Ishikawa (cell line): Measurements from ENCODE around the gene WFDC1.

ENCODE experiments used
- CEBPB ChIP-seq: IDR thresholded peaks from 2 replicates; pipeline ENCODE4 v1.6.1; 2012
- CREB1 ChIP-seq: IDR thresholded peaks from 2 replicates; pipeline ENCODE4 v1.6.1; 2012; ENCODE audit warnings: low read depth
- EGR1 ChIP-seq: IDR thresholded peaks from 2 replicates; pipeline ENCODE4 v1.6.1; 2012
- EP300 ChIP-seq: IDR thresholded peaks from 2 replicates; pipeline ENCODE4 v1.6.1; 2012; ENCODE audit warnings: borderline replicate concordance
- FOXM1 ChIP-seq: IDR thresholded peaks from 2 replicates; pipeline ENCODE4 v1.6.1; 2012; ENCODE audit warnings: low read depth, borderline replicate concordance
- NFIC ChIP-seq: IDR thresholded peaks from 2 replicates; pipeline ENCODE4 v1.6.1; 2012
- RAD21 ChIP-seq: IDR thresholded peaks from 2 replicates; pipeline ENCODE4 v1.6.1; 2012; ENCODE audit warnings: low read depth
- TAF1 ChIP-seq: IDR thresholded peaks from 2 replicates; pipeline ENCODE4 v1.6.1; 2012; ENCODE audit warnings: low read depth, mild to moderate bottlenecking
- TCF12 ChIP-seq: IDR thresholded peaks from 2 replicates; pipeline ENCODE4 v1.6.1; 2012; ENCODE audit warnings: low read depth
- TEAD4 ChIP-seq: IDR thresholded peaks from 2 replicates; pipeline ENCODE4 v1.6.1; 2012
- YY1 ChIP-seq: IDR thresholded peaks from 2 replicates; pipeline ENCODE4 v1.6.1; 2012; ENCODE audit warnings: low read depth
- ZBTB7A ChIP-seq: IDR thresholded peaks from 2 replicates; pipeline ENCODE4 v1.6.1; 2012; ENCODE audit warnings: low read depth
- TF ChIP-seq, protein P1 (sequence below): IDR thresholded peaks from 2 replicates; pipeline ENCODE4 v1.6.1; 2012
- TF ChIP-seq, protein P2 (sequence below): IDR thresholded peaks from 2 replicates; pipeline ENCODE4 v1.6.1; 2012; ENCODE audit warnings: low read depth, mild to moderate bottlenecking
- TF ChIP-seq, protein P3 (sequence below): IDR thresholded peaks from 2 replicates; pipeline ENCODE4 v1.6.1; 2012

Gene WFDC1

DNA sequence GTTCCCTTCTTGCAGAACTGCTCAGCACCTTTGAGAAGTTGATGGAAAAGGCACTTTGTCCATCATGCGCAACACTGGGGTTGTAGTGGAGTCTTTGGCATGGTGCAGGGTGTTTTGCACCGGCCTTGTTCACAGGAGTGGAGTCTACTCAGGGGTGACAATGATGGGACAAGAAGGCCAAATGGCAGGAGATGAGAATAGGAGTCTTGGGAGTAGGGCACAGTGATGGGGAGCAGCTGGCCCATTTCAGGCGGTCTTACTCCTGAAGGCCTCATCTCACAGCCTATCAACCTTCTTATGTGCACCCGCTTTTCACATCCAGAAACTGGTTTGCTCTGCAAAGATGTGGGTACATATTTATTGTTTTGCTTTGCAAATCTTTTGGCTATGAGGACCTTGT, 41.5 kb upstream of the WFDC1 start:
- no peak for TF ChIP-seq ZBTB7A
- no peak for TF ChIP-seq YY1
- no peak for TF ChIP-seq CREB1
- TF ChIP-seq TCF12 = no peak
- TF ChIP-seq, protein P1, sequence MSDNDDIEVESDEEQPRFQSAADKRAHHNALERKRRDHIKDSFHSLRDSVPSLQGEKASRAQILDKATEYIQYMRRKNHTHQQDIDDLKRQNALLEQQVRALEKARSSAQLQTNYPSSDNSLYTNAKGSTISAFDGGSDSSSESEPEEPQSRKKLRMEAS = no peak
- TF ChIP-seq EP300 = no peak
- TF ChIP-seq, protein P2, sequence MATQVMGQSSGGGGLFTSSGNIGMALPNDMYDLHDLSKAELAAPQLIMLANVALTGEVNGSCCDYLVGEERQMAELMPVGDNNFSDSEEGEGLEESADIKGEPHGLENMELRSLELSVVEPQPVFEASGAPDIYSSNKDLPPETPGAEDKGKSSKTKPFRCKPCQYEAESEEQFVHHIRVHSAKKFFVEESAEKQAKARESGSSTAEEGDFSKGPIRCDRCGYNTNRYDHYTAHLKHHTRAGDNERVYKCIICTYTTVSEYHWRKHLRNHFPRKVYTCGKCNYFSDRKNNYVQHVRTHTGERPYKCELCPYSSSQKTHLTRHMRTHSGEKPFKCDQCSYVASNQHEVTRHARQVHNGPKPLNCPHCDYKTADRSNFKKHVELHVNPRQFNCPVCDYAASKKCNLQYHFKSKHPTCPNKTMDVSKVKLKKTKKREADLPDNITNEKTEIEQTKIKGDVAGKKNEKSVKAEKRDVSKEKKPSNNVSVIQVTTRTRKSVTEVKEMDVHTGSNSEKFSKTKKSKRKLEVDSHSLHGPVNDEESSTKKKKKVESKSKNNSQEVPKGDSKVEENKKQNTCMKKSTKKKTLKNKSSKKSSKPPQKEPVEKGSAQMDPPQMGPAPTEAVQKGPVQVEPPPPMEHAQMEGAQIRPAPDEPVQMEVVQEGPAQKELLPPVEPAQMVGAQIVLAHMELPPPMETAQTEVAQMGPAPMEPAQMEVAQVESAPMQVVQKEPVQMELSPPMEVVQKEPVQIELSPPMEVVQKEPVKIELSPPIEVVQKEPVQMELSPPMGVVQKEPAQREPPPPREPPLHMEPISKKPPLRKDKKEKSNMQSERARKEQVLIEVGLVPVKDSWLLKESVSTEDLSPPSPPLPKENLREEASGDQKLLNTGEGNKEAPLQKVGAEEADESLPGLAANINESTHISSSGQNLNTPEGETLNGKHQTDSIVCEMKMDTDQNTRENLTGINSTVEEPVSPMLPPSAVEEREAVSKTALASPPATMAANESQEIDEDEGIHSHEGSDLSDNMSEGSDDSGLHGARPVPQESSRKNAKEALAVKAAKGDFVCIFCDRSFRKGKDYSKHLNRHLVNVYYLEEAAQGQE = no peak

DNA sequence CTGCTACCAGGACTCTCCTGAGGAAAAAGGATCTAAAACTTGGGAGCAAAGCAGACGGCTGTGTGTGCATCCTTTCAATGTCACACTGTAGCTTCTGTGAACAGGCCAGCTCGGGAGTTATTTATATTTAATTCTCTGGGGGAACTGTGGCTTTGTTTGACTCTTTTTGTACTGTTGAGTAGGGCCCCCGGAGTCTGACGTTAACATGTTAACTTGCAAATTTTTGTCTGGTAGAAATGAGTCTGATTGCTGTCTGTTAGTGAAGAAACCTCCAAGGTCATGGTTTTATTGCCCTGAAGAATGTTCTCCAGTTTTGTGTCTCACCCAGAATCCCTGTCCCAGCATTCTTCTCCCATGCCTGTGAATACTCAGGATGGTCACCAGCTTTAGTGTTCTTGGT, 40.6 kb upstream of the WFDC1 start:
- TF ChIP-seq, protein P3, sequence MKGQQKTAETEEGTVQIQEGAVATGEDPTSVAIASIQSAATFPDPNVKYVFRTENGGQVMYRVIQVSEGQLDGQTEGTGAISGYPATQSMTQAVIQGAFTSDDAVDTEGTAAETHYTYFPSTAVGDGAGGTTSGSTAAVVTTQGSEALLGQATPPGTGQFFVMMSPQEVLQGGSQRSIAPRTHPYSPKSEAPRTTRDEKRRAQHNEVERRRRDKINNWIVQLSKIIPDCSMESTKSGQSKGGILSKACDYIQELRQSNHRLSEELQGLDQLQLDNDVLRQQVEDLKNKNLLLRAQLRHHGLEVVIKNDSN = no peak
- TF ChIP-seq CREB1 (no peak), ZBTB7A (no peak), TAF1 (no peak), RAD21 (no peak), NFIC (no peak), TEAD4 (no peak), CEBPB (no peak), TCF12 (no peak), FOXM1 (no peak)
- TF ChIP-seq, protein P2 = no peak
- TF ChIP-seq, protein P1 = no peak

DNA sequence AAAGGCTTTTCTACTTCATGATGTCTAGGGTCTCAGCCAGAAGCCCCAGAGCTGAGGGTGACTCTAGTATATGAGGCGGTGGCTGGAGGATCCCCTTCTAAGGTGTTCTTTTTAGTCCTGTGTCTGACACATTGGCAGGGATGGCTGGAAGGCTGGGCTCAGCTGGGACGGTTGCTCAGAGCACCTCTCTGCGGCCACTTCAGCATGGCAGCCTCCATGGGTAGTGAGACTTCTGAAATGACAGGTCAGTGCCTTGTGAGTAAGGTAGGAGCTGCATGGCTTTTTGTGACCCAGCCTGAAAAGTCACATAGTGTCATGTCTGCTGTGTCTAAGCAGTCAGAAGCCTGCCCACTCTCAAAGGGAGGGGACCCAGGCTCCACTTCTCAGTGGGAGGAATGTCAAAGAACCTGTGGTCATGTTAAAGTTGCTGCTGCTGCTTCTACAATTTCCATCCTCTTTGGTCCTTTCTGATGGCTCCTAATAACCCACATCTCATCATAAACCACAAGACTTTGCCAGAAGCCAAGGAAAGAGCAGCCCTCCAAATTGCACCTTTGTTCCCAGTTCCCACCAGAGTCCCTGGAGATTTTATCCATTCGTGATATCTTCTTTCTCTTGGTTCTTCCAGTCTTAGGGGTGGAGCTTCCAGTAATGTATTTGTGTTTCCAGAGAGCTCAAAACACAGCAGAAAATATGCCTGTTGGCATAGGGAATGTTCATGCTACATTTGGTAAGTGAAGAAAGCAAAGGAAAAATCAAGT, 39.4 kb upstream of the WFDC1 start:
- no peak for TF ChIP-seq NFIC
- no peak for TF ChIP-seq TCF12
- TF ChIP-seq, protein P3 = no peak
- no peak for TF ChIP-seq RAD21
- no peak for TF ChIP-seq EGR1
- TF ChIP-seq, protein P1 = no peak
- no peak for TF ChIP-seq TEAD4
- TF ChIP-seq TAF1 = no peak
- TF ChIP-seq, protein P2 = no peak
- TF ChIP-seq ZBTB7A = no peak
- TF ChIP-seq CEBPB = no peak
- no peak for TF ChIP-seq FOXM1
- no peak for TF ChIP-seq YY1
- TF ChIP-seq EP300 = no peak

DNA sequence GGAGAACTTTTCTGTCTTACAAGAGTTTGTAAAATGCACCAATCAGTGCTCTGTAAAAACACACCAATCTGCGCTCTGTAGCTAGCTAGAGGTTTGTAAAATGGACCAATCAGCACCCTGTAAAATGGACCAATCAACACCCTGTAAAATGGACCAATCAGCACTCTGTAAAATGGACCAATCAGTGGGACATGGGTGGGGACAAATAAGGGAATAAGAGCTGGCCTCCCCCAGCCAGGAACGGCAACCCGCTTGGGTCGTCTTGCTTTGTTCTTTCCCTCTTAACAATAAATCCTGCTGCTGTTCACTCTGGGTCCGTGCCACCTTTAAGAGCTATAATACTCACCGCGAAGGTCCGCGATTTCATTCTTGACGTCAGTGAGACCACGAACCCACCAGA, 36.4 kb upstream of the WFDC1 start:
- TF ChIP-seq CREB1 (no peak), EGR1 (no peak), NFIC (no peak)

DNA sequence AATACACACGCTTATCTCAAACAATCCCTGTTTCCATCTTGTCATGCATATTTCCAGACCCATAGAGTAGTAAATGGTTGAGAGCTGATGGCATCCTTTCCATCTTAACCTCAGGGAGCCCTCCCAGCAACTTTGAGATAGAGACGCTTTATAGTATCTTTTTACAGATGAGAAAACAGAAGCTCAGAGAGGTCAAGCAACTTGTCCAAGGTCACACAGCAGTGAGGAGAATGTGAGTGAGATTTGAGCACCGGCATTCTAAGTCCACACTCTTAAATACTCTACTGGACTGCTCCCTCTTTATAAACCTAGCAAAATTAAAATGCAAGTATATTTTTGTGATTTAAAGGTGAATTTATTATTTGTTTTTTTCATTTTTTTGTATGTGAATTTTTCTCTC, 35.0 kb upstream of the WFDC1 start:
- no peak for TF ChIP-seq CEBPB
- no peak for TF ChIP-seq TEAD4
- no peak for TF ChIP-seq NFIC
- no peak for TF ChIP-seq TCF12
- no peak for TF ChIP-seq RAD21
- TF ChIP-seq CREB1 = no peak
- TF ChIP-seq ZBTB7A = no peak
- no peak for TF ChIP-seq EP300
- no peak for TF ChIP-seq TAF1
- TF ChIP-seq, protein P3 = no peak
- TF ChIP-seq EGR1 = no peak
- TF ChIP-seq, protein P2 = no peak
- TF ChIP-seq YY1 = no peak
- TF ChIP-seq, protein P1 = no peak
- TF ChIP-seq FOXM1 = no peak
